Lung (tissue), 12 donors: Measurements from ENCODE around the gene MPND. TPM values are rescaled to one million over a fixed set of nuclear protein-coding genes. Genes with fewer than 3 reads are reported as not detected.

Experiments used
- ATAC-seq: fragments of 200-7000 bp; cut with Tn5 transposase; one replicate; pipeline ENCODE4 v1.9.1; 2020; ENCODE audit warnings: moderate number of reproducible peaks; ENCODE audit not compliant: insufficient read depth, low FRiP score
- DNase-seq, 3 donors: peaks; one replicate each; pipeline ENCODE4 v3.0.0-alpha.2; 2013 to 2017
- H3K27ac ChIP-seq, 2 donors: one replicate each; pipeline ENCODE4 v1.5.1; 2013; ENCODE audit warnings: mild to moderate bottlenecking in 2 of 2, moderate library complexity in 2 of 2, control low read depth in 1 of 2, inconsistent platforms in 1 of 2, low read depth in 1 of 2, low read length in 1 of 2
- H3K27me3 ChIP-seq, 3 donors: one replicate each; pipeline ENCODE4 v1.5.1; 2013; ENCODE audit warnings: low read length in 2 of 3; ENCODE audit not compliant: control insufficient read depth in 3 of 3, insufficient read depth in 3 of 3
- H3K36me3 ChIP-seq, 4 donors: one replicate each; pipeline ENCODE4 v1.5.1; 2013; ENCODE audit warnings: low read length in 4 of 4, mild to moderate bottlenecking in 1 of 4, moderate library complexity in 1 of 4; ENCODE audit not compliant: control insufficient read depth in 4 of 4, insufficient read depth in 4 of 4
- H3K4me1 ChIP-seq, 5 donors: one replicate each; pipeline ENCODE4 v1.5.1; 2013; ENCODE audit warnings: low read length in 5 of 5, mild to moderate bottlenecking in 2 of 5, moderate library complexity in 1 of 5; ENCODE audit not compliant: control insufficient read depth in 5 of 5, insufficient read depth in 5 of 5
- H3K4me3 ChIP-seq: one replicate; pipeline ENCODE4 v1.5.1; 2013; ENCODE audit warnings: mild to moderate bottlenecking, control low read depth, moderate library complexity
- H3K9ac ChIP-seq, 2 donors: one replicate each; pipeline ENCODE4 v1.5.1; 2013; ENCODE audit warnings: low read length in 2 of 2, control low read depth in 1 of 2; ENCODE audit not compliant: insufficient read depth in 1 of 2
- H3K9me3 ChIP-seq, 4 donors: one replicate each; pipeline ENCODE4 v1.5.1; 2013; ENCODE audit warnings: low read length in 3 of 4, mild to moderate bottlenecking in 1 of 4, moderate library complexity in 1 of 4; ENCODE audit not compliant: control insufficient read depth in 4 of 4, insufficient read depth in 3 of 4
- CTCF ChIP-seq: IDR thresholded peaks from 2 replicates; pipeline ENCODE4 v1.5.1; 2012; ENCODE audit warnings: mild to moderate bottlenecking; ENCODE audit errors: control extremely low read depth, extremely low read depth
- WGBS, 2 donors: extraction: QIAGEN DNeasy Blood & Tissue Kit; methylation state at CpG; one replicate each; pipeline ENCODE4 v1.1.7; 2013; 5-methylcytosine and 5-hydroxymethylcytosine counted together
- polyA plus RNA-seq, 2 donors: library from polyadenylated mRNA; stranded (reverse); fragments of 200-250 nt; gene quantifications; one replicate each; pipeline ENCODE4 v1.2.1, GENCODE V29; 2013
- total RNA-seq, 2 donors: library from RNA; depleted of rRNA in 1 of 2; stranded (reverse); fragments of >200 nt in 1 of 2; gene quantifications; one replicate each; pipeline ENCODE4 v1.2.1, GENCODE V29; 2014 to 2021
- donor health status: control.
- donor health status: control.
- donor health status: Bipolar disorder and iron deficiency.
- donor health status: healthy.
- donor health status: DM: yes; HTN: yes; CAD: no.

Gene MPND
- total and polyA plus RNA-seq, 4 donors, result 9.1 to 32.3 (median 24.6) TPM

GRCh38 chr19:4350726-4351125 is 7.4 kb downstream of the MPND start:
- no peak for ATAC-seq
- no peaks in the 10 kb centered on the region for H3K9me3 ChIP-seq
- TF ChIP-seq CTCF, result no peak
- peaks cover 0 to 12% (median 7%) of the 10 kb centered on the region in 4 donors for H3K36me3 ChIP-seq
- no peaks in the 10 kb centered on the region for H3K4me1 ChIP-seq
- H3K4me3 ChIP-seq, result no peak overlapping the region
- 97 to 99% methylated on average over 9 of the region's 9 CpGs for WGBS, 2 donors
- no peak overlapping the region for H3K9ac ChIP-seq
- no peak for DNase-seq
- no peaks in the 10 kb centered on the region for H3K27me3 ChIP-seq
- no peak overlapping the region for H3K27ac ChIP-seq

- peak; percentile 51 for TF ChIP-seq CTCF
- H3K4me3 ChIP-seq, result no peak overlapping the region
- ATAC-seq (no peak), DNase-seq (peak; percentile 66 to 67 (median 66))
- H3K4me1 ChIP-seq, result no peaks in the 10 kb centered on the region
- no peaks in the 10 kb centered on the region for H3K9me3 ChIP-seq
- WGBS, 2 donors, result 36 to 64% methylated on average over 5 to 9 of the region's 9 CpGs
- H3K27ac ChIP-seq, result no peak overlapping the region
- no peaks in the 10 kb centered on the region for H3K27me3 ChIP-seq
- H3K9ac ChIP-seq, result no peak overlapping the region
- peaks cover 0 to 14% (median 4%) of the 10 kb centered on the region in 4 donors for H3K36me3 ChIP-seq
Measured at GRCh38 chr19:4352701-4353121, 9.3 kb downstream of the MPND start.

- DNase-seq (no peak), ATAC-seq (no peak)
- H3K27ac ChIP-seq, result no peak overlapping the region
- no peaks in the 10 kb centered on the region for H3K27me3 ChIP-seq
- H3K9ac ChIP-seq, result no peak overlapping the region
- 91 to 96% methylated on average over 12 of the region's 12 CpGs for WGBS, 2 donors
- H3K4me1 ChIP-seq, result peaks cover 0 to 3% (median 0%) of the 10 kb centered on the region in 5 donors
- H3K9me3 ChIP-seq, result no peaks in the 10 kb centered on the region
- H3K36me3 ChIP-seq, result peaks cover 0 to 22% (median 7%) of the 10 kb centered on the region in 4 donors
- TF ChIP-seq CTCF, result no peak
- no peak overlapping the region for H3K4me3 ChIP-seq
Measured at GRCh38 chr19:4354282-4354681, 10.9 kb downstream of the MPND start.

GRCh38 chr19:4354897-4355296 is 11.5 kb downstream of the MPND start:
- DNase-seq (no peak), ATAC-seq (no peak)
- WGBS, 2 donors, result 83 to 90% methylated on average over 17 of the region's 17 CpGs
- H3K4me3 ChIP-seq, result no peak overlapping the region
- peaks cover 0 to 28% (median 10%) of the 10 kb centered on the region in 4 donors for H3K36me3 ChIP-seq
- H3K9ac ChIP-seq, result no peak overlapping the region
- peaks cover 0 to 8% (median 0%) of the 10 kb centered on the region in 5 donors for H3K4me1 ChIP-seq
- H3K27ac ChIP-seq, result no peak overlapping the region
- TF ChIP-seq CTCF, result no peak
- H3K27me3 ChIP-seq, result no peaks in the 10 kb centered on the region
- no peaks in the 10 kb centered on the region for H3K9me3 ChIP-seq
